ENCODE measurements around the gene ROCK2.
"Not testable (repeated sequence)": the region's sequence is repeated elsewhere in the genome, so short reads cannot be mapped to it uniquely, and the experiment has no call there.

- TF ChIP-seq POLR2A, CTCF (IDR thresholded peaks at IDR 0.05): not testable (repeated sequence)
These were observed 82.0 kb downstream of the ROCK2 start for GRCh38 chr2:11262438-11262837.
